ENCODE measurements around the gene DPT. TPM values are rescaled to one million over a fixed set of nuclear protein-coding genes. Genes with fewer than 3 reads are reported as not detected.

Gene DPT
- total RNA-seq, 1 experiment from 2014 or later, result not detected

DNA sequence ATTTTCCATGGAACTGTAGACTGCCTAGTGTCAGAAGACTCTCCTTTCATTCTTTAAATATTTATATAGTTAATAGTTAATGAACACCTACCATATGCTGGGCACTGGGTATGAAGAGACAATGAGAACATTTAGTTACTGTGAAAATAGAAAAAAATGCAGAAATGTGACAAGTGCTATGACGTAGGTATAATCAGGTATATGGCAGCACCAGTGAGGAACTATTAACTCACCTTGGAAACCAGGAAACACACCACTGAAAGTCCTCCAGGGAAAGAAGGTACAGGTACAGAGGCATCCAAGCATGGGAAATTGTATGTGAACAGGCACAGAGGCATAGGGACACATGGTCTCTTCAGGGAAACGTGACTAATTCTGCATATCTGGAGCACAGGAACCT, 42.3 kb downstream of the DPT start:
- Histone ChIP-seq H3K27ac (ENCODE audit: low read depth, low read length) (no peak overlapping the region), H3K79me2 (ENCODE audit: insufficient read depth, low read length) (no peaks in the 10 kb centered on the region), H3K9me3 (ENCODE audit: control insufficient read depth in 1 of 2, insufficient read depth in 1 of 2, low read depth in 1 of 2, low read length in 2 of 2) (no peaks in the 10 kb centered on the region), H3K9ac (ENCODE audit: low read length) (no peak overlapping the region), H2AFZ (ENCODE audit: low read depth, low read length, poor library complexity, severe bottlenecking) (no peak overlapping the region), H3K4me1 (ENCODE audit: control insufficient read depth in 1 of 2, insufficient read depth in 2 of 2, low read length in 2 of 2) (no peaks in the 10 kb centered on the region), H3K4me3 (replicated peaks in 1 of 2; ENCODE audit: low read depth in 1 of 2, low read length in 2 of 2) (no peak overlapping the region), H3K4me2 (ENCODE audit: low read length) (no peak overlapping the region), H3K36me3 (ENCODE audit: control insufficient read depth in 1 of 2, insufficient read depth in 2 of 2, low read length in 2 of 2) (no peaks in the 10 kb centered on the region), H3K9me2 (ENCODE audit: insufficient read depth) (no peaks in the 10 kb centered on the region), H3K27me3 (ENCODE audit: insufficient read depth, low read length) (no peaks in the 10 kb centered on the region), H4K20me1 (ENCODE audit: insufficient read depth) (no peaks in the 10 kb centered on the region)
- no peak for TF ChIP-seq EZH2phosphoT487 (IDR thresholded peaks at IDR 0.05; ENCODE audit: borderline replicate concordance)
- no peak for TF ChIP-seq RAD21 (IDR thresholded peaks at IDR 0.05; ENCODE audit: low read depth)
- TF ChIP-seq CEBPB (IDR thresholded peaks at IDR 0.05; ENCODE audit: low read depth), result no peak
- TF ChIP-seq, protein P1, sequence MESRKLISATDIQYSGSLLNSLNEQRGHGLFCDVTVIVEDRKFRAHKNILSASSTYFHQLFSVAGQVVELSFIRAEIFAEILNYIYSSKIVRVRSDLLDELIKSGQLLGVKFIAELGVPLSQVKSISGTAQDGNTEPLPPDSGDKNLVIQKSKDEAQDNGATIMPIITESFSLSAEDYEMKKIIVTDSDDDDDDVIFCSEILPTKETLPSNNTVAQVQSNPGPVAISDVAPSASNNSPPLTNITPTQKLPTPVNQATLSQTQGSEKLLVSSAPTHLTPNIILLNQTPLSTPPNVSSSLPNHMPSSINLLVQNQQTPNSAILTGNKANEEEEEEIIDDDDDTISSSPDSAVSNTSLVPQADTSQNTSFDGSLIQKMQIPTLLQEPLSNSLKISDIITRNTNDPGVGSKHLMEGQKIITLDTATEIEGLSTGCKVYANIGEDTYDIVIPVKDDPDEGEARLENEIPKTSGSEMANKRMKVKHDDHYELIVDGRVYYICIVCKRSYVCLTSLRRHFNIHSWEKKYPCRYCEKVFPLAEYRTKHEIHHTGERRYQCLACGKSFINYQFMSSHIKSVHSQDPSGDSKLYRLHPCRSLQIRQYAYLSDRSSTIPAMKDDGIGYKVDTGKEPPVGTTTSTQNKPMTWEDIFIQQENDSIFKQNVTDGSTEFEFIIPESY (IDR thresholded peaks at IDR 0.05; ENCODE audit: extremely low read depth, insufficient replicate concordance, low read length), result no peak
- TF ChIP-seq SRF (IDR thresholded peaks at IDR 0.05; ENCODE audit: low read depth), result no peak
- TF ChIP-seq POLR2AphosphoS5 (IDR thresholded peaks at IDR 0.05; ENCODE audit: low read depth, low read length), result no peak
- no peak for TF ChIP-seq EZH2 (IDR thresholded peaks at IDR 0.05)
- TF ChIP-seq TCF7L2 (IDR thresholded peaks at IDR 0.05; ENCODE audit: borderline replicate concordance, extremely low read depth, insufficient read depth, insufficient read length), result no peak
- TF ChIP-seq, protein P2, sequence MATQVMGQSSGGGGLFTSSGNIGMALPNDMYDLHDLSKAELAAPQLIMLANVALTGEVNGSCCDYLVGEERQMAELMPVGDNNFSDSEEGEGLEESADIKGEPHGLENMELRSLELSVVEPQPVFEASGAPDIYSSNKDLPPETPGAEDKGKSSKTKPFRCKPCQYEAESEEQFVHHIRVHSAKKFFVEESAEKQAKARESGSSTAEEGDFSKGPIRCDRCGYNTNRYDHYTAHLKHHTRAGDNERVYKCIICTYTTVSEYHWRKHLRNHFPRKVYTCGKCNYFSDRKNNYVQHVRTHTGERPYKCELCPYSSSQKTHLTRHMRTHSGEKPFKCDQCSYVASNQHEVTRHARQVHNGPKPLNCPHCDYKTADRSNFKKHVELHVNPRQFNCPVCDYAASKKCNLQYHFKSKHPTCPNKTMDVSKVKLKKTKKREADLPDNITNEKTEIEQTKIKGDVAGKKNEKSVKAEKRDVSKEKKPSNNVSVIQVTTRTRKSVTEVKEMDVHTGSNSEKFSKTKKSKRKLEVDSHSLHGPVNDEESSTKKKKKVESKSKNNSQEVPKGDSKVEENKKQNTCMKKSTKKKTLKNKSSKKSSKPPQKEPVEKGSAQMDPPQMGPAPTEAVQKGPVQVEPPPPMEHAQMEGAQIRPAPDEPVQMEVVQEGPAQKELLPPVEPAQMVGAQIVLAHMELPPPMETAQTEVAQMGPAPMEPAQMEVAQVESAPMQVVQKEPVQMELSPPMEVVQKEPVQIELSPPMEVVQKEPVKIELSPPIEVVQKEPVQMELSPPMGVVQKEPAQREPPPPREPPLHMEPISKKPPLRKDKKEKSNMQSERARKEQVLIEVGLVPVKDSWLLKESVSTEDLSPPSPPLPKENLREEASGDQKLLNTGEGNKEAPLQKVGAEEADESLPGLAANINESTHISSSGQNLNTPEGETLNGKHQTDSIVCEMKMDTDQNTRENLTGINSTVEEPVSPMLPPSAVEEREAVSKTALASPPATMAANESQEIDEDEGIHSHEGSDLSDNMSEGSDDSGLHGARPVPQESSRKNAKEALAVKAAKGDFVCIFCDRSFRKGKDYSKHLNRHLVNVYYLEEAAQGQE (IDR thresholded peaks at IDR 0.05; ENCODE audit: low read depth), result no peak
- TF ChIP-seq, protein P3, sequence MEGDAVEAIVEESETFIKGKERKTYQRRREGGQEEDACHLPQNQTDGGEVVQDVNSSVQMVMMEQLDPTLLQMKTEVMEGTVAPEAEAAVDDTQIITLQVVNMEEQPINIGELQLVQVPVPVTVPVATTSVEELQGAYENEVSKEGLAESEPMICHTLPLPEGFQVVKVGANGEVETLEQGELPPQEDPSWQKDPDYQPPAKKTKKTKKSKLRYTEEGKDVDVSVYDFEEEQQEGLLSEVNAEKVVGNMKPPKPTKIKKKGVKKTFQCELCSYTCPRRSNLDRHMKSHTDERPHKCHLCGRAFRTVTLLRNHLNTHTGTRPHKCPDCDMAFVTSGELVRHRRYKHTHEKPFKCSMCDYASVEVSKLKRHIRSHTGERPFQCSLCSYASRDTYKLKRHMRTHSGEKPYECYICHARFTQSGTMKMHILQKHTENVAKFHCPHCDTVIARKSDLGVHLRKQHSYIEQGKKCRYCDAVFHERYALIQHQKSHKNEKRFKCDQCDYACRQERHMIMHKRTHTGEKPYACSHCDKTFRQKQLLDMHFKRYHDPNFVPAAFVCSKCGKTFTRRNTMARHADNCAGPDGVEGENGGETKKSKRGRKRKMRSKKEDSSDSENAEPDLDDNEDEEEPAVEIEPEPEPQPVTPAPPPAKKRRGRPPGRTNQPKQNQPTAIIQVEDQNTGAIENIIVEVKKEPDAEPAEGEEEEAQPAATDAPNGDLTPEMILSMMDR (IDR thresholded peaks at IDR 0.05 in 2 of 3, conservative IDR thresholded peaks at IDR 0.05 in 1 of 3; ENCODE audit: borderline replicate concordance in 1 of 3, insufficient read depth in 1 of 3, low read depth in 2 of 3, low read length in 2 of 3), result no peak
- TF ChIP-seq ZFX (IDR thresholded peaks at IDR 0.05), result no peak
- no peak for TF ChIP-seq SIN3A (IDR thresholded peaks at IDR 0.05; ENCODE audit: low read depth)
- TF ChIP-seq ELF1 (IDR thresholded peaks at IDR 0.05; ENCODE audit: borderline replicate concordance, low read depth), result no peak
- no peak for TF ChIP-seq POLR2A (IDR thresholded peaks at IDR 0.05; ENCODE audit: borderline replicate concordance, extremely low read depth, insufficient read depth, insufficient read length)
- CTCF ChIA-PET, result no interaction called here
- DNase-seq (ENCODE audit: low read depth, low spot score) (no peak), ATAC-seq (no peak)
- RAD21 ChIA-PET (ENCODE audit: low non-redundant PET in 1 of 2, low total read pairs in 2 of 2, uncharacterized antibody in 2 of 2, unreplicated experiment in 2 of 2), result no interaction called here
- intact Hi-C loops (cut with micrococcal nuclease), result no loop called here
- POLR2A ChIA-PET, result no interaction called here
- BruUV-seq (replicated peaks), result no TSS peak

All from HCT116 (cell line).